ENCODE data around the gene CBY3.
A peak's percentile ranks its signal among the peaks of the same experiment; 100 is the strongest.
"Not testable (repeated sequence)": the region's sequence is repeated elsewhere in the genome, so short reads cannot be mapped to it uniquely, and the experiment has no call there.

Gene CBY3
- total RNA-seq, result 0.17 to 0.24 reads per million in 2 experiments

DNA sequence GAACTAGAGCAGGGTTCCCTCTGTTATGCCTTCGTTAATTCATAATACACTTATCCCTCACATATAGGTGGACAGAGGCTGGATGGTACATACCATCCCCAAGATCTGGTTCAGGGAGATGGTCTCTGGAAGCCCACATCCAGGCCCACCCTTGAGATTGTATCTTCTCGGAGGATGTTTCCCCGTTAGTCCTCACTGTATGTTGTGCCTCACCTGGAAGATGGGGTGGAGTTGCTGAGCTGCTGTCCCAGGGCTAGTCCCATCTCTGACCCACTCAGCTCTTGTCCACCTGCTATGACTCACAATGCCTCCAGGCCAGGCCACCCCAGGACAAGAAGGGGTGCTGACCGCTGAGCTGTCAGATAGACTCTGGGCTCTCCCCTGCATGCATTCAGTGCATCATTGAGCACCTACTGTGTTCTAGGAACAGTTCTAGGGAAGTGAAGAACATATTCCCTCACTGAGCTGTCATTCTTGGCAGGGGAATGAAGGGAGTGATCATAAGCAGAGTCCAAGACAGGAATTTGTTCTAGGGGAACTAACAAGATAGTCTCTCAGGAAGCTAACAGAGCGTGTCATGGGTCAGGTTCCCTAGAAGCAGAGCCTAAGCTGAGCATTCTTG lies at the start of gene CBY3:
Gene CBY3 (minus strand): TSS at position 255 of the 622 bp plus-strand sequence. CDS start 116 bp downstream, at position 139.
- no peak for DNase-seq (ENCODE audit: low read depth)

DNA sequence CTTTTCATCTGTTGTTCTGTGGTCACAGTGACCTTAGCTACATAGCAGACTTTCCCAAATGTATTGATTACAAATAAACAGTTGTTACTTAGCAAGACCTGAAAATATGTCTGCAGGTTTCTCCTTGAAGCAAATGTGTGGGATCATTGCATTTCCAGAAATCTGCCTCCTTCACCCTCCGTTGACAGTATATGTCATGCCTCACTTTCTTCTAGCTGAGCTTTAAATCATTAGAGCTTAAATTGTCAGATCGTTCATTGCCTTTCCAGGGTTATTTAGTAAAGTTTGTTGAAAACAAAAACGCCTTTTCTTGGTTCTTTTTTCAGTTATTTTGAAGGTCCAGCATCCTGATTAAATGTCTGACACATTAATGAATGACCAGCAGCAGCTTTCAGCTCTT lies 49.5 kb upstream of the CBY3 start:
- DNase-seq (ENCODE audit: low read depth), result no peak

DNA sequence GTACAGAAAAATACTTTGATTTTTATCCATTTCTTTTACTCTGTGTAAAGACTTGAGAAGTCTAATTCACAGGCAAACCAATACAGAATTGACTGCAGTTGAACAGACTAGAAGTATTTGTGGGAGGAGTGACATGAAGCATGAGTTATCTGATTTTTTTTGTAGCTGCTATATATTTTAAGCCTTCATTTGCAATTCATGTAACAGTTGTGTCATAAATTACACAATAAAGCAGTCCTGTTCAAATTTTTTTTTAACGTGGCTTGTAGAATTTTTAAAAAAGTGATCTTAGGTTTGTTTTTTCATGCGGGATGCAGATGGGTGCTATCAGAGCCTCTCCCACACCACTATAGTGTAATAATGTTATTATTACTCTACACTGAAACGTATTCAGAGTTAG lies 48.9 kb upstream of the CBY3 start:
- no peak for DNase-seq (ENCODE audit: low read depth)

DNA sequence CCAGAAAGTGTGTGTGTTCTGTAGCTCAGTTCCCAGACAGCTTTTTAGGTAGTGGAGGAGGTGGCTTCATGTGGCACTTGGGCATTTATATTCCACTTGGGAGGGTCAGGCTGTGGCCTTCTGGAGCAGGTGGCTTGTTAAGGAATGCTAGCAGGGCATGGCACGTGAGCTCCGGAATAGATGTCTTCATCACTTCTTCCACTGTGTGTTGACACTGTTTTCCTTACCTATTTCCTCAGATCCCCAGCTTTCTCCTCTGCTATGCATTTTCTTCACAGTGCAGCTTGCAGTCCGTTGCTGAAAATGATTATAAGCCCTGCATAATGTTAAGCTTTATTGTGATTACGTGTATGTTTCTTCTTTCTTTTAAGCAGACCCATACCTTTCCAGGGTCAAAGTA lies 48.5 kb upstream of the CBY3 start:
- no peak for DNase-seq (ENCODE audit: low read depth)

DNA sequence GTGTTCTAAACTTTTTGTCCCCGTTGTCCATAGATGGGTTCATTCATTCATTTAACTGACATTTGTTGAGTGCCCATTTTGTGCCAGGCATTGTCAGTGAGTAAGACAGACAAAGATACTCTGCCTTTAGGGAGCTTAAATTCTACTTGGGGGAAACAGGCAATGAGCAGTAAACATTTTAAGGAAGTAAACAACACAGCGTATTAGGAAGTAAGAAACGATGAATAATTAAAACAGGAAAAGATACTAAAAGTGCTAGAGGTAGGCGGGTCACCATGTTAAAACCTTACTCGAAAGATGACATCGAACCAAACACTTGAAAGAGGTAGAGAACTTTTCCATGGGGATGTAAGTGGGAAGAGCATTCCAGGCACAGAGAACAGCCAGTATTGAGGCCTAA lies 46.3 kb upstream of the CBY3 start:
- no peak for DNase-seq (ENCODE audit: low read depth)

DNA sequence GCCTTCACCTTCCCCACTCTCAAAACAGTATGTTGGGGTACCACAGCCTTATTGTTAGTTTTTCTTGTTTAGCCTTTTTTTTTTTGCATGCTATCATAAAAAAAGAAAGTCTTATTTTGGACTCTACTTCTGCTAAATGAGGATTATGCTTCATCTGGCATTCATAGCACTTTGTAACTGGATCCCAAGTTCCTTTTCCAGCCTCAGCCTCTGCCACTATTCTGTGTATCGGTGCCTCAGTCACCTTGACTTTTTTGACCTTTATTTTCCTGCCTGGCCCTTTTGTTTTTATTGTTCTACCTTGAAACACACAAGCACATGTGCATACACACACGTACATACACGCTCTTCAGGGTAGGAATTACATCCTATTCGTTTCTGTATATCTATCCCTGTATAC lies 43.3 kb upstream of the CBY3 start:
- DNase-seq (ENCODE audit: low read depth), result no peak

DNA sequence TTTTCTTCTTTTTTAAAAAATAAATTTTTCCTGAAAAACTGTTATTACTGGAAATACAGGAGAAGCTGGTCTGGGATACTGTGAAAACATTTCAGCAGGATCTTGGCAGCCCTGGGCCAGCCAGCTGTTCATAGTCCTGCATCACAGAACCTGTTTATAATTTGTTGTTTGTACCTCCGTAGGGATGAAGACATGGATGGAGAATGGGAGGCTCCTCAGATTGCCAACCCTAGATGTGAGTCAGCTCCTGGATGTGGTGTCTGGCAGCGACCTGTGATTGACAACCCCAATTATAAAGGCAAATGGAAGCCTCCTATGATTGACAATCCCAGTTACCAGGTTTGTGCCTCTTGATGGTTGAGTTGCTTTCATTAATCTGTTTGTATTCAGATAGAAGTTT lies 39.4 kb upstream of the CBY3 start:
- DNase-seq (ENCODE audit: low read depth), result no peak

DNA sequence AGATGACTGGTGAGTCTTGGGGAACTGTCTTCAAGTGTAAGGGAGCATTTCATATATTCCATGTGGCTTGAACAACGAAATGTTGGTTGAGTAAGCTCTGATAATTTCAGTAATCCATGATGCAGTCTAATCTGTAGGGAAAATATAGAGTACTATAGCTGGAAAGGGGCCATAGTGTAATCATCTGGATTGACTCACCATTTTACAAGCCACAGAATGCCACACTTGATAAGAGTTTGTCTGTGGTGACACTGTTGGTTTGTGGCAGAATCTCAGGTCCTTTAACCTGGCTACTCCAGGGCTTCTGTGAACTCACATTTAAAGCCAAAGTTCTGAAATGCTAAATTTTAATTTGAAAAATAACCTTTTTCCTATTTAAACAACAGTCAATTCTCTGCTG lies 35.5 kb upstream of the CBY3 start:
- DNase-seq (ENCODE audit: low read depth), result no peak

DNA sequence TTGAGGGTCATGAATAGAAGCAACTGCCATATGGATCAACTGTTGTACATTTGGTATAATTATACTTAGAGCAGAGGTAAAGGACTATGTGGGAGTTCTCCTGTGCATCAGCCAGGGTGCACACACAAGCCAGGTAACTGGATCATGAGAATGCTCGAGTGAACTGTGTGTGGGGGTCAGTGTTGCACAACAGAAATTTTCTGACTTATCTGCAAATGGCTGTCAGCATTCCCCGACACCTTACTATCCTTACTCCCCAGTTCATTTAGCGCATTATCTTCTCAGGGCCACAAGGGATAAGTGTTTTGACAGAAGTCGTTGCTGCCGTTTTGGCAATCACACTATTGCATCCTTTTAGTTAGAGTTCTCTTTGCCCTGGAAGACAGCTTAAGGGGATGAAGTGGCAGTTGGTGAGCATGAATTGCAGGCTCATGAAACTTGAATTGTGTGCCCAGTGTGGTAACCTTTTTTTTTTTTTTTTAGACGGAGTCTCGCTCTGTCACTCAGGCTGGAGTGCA lies 19.6 kb upstream of the CBY3 start:
- no peak for DNase-seq (ENCODE audit: low read depth)

DNA sequence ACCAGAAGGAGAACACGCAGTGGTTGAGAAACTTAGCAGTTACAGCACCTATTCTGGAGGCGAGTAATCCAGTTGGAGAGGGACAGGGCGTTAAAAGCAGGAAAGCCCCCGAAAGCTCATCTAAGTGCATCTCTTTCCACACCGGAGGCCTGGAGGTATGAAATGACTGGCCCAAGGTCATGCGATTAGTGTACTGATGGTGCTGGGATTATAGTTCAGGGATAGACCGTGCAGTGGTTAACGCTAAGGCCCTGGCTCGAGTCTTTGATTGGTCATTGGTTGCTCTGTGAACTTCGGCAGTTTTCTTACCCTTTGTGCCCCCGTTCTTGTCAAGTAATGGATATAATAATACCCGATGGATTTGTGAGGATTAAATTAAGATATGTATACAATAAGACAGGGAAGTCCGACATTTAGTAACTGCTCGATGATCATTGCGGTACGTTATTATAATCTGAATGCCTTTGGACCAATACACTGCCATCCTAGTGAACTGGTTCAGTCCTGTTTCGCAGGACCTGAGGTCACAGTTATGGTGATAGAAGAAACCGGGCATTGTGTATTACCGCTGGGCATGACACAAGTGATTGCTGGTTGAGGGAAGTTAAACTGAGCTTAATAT lies 18.9 kb upstream of the CBY3 start:
- no peak for DNase-seq (ENCODE audit: low read depth)

DNA sequence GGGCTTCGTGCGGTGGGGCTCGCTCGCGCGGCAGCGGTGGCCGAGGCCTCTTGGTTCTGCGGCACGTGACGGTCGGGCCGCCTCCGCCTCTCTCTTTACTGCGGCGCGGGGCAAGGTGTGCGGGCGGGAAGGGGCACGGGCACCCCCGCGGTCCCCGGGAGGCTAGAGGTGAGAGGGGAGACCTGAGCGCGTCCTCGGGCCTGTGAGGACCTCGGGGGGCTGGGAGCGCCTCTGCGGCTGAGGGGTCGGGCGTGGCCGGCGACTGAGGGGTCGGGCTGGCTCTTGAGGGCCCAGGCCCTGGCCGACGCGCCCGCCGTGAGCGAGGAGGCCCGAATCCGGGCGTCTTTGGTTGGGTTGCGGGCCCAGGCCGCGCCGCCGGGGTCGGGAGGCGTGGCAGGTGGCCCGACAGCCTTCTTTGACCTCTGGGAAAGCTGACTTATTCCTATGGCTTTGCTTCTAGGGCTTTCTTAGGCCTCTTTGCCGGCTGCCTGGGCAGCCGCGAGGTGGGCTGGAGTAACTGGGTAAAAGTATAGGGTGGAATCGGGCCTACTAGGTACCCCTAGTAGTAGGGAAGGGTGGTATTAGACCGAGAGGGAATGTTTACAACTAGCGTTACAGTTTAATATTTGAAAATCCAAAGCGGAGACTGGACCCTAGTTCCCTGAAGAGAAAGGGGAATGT lies 18.2 kb upstream of the CBY3 start, which contains the start of gene CANX:
Gene CANX (plus strand): TSS at position 33 of the 681 bp plus-strand sequence. CDS start 6,715 bp downstream, outside the sequence.
- DNase-seq (ENCODE audit: low read depth), result no peak

DNA sequence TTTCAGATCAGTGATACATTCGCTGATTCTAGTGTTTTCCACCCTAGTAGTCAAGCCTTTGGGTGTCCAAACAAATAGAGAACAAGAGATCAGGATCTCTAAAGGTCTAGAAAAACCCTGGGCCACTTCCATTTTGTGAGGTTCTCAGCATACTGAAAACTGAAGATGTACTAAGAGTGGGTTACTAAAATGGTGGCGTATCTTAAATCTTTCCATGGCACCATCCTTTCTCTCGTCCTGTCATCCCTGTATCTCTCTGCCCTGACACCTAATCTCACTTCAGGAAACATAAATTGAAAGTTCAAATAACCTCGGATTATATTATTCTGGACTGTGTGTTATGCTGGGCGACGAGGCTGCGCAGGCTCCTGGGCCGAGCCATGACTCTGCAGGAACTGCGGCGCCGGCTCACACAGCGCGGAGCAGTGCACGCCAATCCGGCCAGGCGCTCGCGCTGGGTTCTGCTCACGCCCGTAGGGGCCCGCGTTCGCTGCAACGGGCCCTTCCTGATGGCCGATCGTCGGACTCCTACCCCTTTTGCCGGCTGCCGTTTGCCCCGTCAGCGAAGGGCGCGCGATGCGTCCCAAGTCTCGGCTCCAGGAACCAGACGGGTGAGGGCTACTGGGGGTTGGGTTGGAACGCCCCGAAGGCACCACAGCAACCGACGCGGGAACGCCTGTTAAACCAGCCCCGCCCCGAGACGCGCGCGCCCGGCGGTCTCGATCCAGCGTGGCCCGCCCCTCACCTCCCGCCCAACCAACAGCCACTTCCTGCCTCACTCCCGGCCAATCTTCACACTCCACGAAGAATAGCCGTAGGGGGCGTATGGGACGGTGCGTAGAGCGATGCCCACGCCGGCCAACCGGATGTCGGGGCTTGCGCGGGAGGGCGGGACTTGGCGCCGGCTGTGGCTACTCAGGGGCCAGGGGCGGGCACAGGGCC lies 17.4 kb upstream of the CBY3 start:
- peak; percentile 98 for DNase-seq (ENCODE audit: low read depth)

DNA sequence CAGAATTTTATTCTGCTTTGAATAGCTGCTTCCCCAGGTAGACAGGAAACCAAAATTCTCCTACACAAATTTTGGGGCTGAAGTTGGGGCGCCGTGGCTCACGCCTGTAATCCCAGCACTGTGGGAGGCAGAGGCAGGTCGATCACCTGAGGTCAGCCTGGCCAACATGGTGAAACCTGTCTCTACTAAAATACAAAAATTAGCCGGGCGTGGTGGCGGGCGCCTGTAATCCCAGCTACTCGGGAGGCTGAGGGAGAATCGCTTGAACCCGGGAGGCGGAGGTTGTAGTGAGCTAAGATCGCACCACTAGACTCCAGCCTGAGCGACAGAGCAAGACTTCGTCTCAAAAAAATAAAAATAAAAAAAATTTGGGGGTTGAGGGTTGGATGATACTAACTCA lies 16.7 kb upstream of the CBY3 start:
- DNase-seq (ENCODE audit: low read depth), result not testable (repeated sequence)

DNA sequence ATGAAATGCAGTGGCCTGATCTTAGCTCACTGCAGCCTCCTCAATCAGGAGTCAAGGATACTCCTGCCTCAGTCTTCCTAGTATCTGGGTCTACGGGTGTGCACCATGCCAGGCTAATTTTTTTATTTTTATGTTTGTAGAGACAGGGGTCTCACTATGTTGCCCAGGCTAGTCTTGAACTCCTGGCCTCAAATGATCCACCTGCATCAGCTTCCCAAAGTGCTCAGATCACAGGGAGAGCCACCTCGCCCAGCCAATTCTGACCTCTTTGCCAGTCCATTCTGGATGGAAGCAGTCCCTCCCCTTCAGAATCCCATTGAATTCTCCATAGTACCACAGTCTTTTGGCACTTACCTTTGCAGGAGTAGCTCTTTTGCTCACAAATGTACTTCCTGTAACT lies 16.3 kb upstream of the CBY3 start:
- no peak for DNase-seq (ENCODE audit: low read depth)

DNA sequence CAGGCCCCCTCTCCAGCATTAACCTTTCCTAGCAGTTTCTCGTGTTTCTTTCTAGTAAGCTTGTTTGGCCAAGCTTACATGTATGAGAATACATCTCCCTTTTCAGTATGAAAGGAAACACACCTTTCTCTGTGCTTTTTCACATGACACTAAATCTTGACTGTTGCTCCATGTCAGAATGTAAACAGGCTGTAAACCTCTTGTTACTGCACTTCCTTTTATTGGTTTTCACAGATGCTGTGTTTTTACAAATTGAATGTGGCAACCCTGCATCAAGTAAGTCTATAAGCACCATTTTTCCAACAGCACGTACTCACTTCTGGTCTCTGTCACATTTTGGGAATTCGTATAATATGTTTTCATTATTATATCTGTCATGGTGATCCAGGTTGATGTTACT lies 15.8 kb upstream of the CBY3 start:
- DNase-seq (ENCODE audit: low read depth), result no peak

DNA sequence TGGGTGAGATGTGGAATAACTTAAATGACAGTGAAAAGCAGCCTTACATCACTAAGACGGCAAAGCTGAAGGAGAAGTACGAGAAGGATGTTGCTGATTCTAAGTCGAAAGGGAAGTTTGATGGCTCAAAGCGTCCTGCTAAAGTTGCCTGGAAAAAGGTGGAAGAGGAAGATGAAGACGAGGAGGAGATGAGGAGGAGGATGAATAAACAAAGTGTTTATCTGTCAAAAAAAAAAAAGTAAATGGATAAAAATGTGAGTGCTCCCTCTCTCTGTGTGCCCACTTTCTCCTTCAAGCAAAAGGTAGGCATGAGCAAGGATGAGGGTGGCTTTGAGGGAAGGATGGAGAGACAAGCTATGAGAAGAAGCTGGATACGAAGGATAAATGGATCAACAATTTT lies 13.7 kb upstream of the CBY3 start:
- no peak for DNase-seq (ENCODE audit: low read depth)

DNA sequence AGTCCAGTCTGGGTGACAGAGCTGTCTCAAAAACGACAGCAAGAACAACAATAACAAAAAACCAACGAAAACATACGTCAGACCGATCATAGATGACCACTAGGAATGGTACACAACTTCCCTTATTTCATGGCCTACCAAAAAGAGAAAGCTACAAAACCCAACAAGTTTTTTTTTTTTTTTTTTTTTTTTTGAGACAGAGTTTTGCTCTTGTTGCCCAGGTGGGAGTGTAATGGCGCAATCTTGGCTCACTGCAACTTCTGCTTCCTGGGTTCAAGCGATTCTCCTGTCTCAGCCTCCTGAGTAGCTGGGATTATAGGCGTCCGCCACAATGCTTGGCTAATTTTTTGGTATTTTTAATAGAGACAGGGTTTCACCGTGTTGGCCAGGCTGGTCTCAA lies 8.4 kb upstream of the CBY3 start:
- DNase-seq (ENCODE audit: low read depth), result not testable (repeated sequence)

DNA sequence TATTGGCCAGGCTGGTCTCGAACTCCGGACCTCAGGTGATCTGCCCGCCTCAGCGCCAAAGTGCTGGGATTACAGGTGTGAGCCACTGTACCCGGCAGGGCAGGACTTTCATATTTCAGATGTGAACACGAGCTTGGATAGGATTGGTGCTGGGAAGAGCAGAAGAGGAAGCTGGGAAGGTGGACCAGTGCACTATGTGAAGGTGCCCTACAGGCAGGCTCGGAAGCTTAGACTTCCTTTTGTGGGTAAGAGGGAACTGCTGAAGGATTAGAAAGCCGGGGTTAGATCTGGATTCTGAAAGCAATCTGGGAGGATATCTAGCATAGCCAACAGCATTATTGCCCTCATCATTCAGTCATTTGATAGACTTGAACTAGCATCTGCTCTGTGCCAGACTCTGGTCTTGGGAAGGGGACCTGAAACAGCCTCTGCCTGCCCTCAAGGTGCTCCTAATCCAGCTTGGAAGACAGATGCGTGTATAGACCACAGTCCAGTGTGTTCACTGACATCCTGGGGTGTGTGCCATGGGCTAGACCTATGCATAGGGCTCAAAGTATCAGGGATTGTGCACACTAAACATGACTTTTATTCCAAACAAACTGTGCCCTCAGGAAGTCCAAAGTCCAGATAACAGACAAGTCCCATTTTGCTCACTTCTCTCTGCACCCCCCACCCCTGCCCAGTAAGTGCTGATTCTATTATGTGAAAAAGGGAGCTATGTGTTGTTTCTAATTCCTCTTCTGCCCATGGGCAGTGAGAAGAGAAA lies 637 bp downstream of the CBY3 start:
- DNase-seq (ENCODE audit: low read depth), result no peak

DNA sequence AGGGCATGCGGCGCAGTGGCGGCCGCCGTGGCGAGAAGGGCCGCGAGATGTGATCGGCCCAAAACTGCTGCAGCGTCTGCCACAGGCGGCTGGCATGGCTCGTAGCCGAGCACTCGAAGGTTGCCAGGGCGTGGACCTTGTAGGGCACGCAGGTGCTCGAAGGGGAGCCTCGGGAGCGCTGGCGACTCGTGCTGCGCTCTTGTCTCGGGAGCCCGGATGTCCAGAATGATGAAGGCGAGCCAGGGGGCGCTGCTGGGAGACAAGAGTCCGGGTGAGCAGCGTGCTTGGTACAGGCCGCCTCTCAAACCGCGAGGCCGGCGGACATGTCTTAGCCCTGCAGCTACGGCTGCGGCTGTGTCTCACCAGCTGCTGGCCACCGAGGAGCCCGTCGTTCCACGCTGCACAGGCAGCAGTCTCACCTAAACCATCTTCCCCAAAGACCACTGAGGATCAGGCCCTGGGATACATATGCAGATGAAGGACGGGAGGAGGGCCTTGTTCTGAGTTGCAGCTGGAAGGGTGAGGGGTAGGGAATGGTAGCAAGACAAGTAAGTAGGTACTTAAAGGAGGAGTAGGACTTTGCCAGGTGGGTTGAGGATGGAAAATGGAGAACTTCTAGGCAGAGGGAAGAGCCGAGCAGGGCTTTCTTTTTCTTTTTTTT lies 1.7 kb downstream of the CBY3 start:
- DNase-seq (ENCODE audit: low read depth), result peak; percentile 43

DNA sequence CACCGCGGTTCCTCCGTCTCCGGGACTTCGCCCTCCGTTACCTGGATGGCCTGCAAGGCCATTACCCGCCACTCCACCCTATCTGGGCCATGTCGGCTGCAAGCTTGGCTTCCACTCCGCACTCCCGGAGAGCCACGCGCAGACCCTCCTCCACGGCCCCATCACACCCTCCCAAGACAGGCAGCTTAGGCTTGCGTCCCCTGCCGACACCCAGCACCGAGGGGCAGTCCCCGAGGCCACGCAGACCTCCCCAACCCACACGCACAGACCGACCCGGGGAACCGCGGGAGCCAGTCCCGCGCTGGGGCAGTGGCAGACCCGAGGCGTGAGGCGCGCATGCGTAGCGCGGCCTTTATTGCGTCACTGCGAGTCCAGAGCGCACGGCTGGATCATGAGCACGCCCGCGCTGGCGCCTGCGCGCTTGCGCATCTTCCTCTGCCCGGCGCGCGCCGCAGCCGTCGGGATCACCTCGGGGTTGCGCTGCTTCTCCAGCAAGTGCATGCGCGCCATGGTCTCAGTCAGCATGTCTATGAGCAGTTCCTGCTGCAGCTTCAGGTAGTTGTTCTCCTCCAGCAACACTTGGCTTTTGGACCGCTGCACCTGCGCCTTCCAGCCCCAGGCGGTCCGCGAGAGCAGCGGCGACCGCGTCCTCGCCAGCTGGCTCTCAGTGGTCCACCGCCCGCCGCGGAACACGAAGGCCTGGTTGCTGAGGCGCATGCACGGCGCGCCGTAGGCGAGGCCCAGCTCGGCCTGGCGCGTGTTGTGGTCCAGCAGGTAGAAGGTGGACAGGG lies 2.4 kb downstream of the CBY3 start:
- peak; percentile 87 for DNase-seq (ENCODE audit: low read depth)
